Ramos (cell line): ENCODE measurements around the gene GNPAT.

Experiments
- in situ Hi-C: fragments of 300-500 bp; cut with MboI; formaldehyde crosslinking; loops from one replicate; pipeline ENCODE4 v1.14.3; 2022; ENCODE audit warnings: low sequenced_read_pairs; ENCODE audit not compliant: unreplicated experiment

The GNPAT gene

DNA sequence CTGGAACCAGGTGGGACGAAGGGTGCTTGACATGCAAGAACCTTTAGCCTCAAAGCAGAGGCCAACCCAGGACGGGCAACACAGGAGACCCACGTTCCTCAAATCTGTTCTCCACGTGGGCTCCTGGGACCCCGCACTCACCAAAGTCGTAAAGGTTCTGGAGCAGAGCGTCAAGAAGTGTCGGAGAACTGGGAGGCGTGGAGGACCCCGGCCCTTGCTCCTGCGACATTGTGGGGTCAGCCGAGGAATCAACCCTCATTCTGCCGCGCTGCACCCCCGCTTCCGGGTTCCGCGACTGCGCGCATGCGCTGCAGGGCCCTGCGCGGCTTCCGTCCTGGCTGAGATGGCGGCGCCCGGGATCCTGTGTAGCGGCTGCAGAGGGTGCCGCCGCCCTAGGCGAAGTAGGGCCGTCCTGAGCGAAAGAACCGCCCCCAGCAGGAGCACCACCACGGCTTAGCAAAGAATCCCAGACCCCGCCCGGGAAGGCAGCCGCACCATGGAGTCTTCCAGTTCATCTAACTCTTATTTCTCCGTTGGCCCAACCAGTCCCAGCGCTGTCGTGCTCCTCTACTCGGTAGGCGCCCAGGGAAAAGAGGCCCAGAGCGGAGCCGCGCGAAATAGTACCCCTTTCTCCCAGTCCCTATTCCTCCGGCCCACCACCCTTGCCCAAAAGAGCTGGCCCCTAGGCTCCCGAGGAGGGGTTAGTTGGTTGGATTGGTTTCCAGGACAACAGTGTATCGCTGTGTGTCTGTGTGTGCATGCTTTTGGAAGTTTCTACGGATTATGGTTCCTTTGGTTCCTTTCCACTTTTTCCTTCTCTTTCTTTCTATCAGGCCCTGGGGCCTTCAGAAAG is at the start of gene GNPAT:
Gene GNPAT (plus strand): TSS at position 330 of the 853 bp plus-strand sequence. CDS start 167 bp downstream, at position 497.
- in situ Hi-C loops = no loop called here

- in situ Hi-C loops = no loop called here
These were observed 48.3 kb upstream of the GNPAT start for GRCh38 chr1:231192620-231193163.

- in situ Hi-C loops = no loop called here
These were observed 47.2 kb upstream of the GNPAT start for GRCh38 chr1:231193710-231194340.

DNA sequence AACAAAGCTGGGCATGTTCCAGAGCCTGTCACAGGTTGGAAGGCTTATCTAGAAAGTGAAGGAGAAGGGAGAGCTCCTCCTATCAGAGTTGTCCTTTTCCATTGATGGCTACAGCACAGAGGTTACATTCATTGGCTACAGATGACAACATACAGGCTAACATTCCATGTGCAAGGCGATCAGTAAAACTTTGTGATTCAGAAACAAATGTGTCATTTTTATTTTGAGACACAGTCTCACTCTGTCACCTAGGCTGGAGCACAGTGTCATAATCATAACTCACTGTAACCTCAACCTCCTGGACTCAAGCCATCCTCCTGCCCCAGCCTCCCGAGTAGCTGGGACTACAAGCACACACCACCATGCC is 46.6 kb upstream of the GNPAT start:
- in situ Hi-C loops = no loop called here

- in situ Hi-C loops = no loop called here
These were observed 46.0 kb upstream of the GNPAT start for GRCh38 chr1:231194843-231195516.

GRCh38 chr1:231196307-231196706 is 44.7 kb upstream of the GNPAT start:
- in situ Hi-C loops = no loop called here

GRCh38 chr1:231196728-231197127 is 44.3 kb upstream of the GNPAT start:
- in situ Hi-C loops = no loop called here

DNA sequence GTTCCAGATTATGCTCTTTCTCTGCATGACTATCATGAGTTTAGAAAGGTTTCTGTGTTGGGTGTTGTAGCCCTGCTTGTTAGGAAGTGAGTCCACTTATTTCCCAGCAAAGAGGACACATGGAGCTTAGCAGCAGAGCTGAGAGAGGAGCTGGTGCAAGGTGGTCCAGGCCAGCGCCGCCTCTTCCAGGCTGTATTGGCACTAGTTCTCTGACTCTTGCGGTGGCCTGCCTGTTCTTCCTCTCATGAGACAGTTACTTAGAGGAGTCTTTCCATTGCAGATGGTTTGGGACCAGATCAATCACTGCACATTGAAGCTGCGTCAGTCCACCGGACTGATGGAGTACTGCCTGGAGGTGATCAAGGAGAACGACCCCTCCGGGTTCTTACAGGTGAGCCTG is 41.1 kb upstream of the GNPAT start:
- in situ Hi-C loops = loop anchor here (25.0 kb wide), 1 partner anchor 288 kb away; no protein-coding TSS in a partner anchor

- in situ Hi-C loops = loop anchor here (25.0 kb wide), 1 partner anchor 288 kb away; no protein-coding TSS in a partner anchor
These were observed 40.5 kb upstream of the GNPAT start for GRCh38 chr1:231200388-231201031.

DNA sequence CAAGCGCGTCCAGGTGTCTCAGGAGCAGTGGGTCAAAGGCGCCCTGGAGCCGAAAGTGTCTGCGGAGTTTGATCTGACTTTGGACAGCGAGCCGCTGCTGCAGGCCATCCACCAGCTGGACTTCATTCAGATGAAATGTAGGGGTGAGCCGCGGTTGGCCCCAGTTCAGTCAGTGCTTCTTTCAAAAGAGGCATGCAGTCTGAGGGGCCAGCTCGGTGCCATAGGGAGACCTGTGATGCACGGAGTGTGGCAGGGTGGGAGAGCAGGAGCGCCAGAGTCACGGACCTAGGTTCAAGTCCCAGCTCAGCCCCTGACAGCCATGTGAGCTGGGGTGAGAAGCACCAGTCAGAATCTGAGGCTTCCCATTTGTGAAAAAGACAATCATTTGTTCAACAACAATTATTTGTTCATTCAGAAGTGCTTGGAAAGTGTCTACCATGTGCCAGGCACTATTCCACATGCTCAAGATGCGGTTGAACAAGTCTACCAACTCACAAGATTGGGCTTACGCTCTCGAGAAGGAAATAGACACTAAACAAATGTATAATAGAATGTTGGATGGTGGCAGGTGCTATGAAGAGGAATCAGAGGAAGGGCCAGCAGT is 39.5 kb upstream of the GNPAT start:
- in situ Hi-C loops = loop anchor here (25.0 kb wide), 1 partner anchor 289 kb away; no protein-coding TSS in a partner anchor

DNA sequence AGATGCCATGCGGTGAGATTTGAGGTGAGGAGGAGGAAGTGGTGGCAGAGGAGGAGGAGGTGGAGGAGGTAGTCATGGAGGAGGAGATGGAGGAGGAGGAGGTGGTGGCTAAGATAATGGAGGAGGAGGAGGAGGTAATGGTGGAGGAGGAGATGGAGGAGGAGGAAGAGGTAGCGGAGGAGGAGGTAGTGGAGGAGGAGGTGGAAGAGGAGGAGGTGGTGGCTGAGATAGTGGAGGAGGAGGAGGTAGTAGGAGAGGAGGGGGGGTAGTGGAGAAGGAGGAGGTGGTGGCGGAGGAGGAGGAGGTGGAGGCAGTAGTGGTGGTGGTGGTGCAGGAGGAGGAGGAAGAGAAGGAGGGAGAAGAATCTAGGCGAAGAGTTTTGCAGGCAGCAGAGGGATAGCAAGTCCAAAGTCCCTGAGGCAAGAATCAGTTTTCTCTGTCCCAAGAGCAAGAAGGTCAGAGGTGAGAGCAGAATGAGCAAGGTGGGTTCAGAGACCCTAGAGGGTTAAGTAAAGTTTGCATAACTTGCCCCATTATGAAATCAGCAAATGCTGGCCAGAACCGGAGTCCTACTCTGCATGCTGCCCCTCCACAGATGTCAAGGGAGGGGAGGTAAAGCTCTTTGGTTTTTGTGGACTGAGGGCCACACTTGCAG is 38.9 kb upstream of the GNPAT start:
- in situ Hi-C loops = loop anchor here (25.0 kb wide), 1 partner anchor 290 kb away; no protein-coding TSS in a partner anchor

- in situ Hi-C loops = loop anchor here (25.0 kb wide), 1 partner anchor 291 kb away; no protein-coding TSS in a partner anchor
These were observed 37.6 kb upstream of the GNPAT start for GRCh38 chr1:231203259-231204057.

GRCh38 chr1:231206856-231207255 is 34.2 kb upstream of the GNPAT start:
- in situ Hi-C loops = loop anchor here (25.0 kb wide), 1 partner anchor 295 kb away; no protein-coding TSS in a partner anchor

DNA sequence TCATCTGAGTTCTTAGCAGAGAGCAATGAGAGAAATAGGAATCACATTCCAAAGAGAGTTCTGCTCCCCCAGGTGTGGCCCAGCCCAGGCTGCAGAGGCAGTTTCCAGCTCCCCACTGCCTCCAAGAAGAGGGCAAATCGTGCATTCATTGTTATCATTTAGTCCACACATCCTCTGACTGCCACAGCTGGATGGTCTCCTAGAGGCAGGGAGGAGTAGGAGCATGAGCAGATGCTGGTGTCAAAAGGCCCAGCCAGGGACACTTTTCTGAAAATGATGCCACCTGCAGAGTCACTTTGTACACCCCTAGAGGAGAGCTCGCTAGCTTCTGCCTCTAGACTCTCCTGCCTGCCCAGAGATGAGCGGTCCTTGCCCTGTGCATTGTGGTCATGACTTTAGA is 33.6 kb upstream of the GNPAT start:
- in situ Hi-C loops = loop anchor here (25.0 kb wide), 1 partner anchor 295 kb away; no protein-coding TSS in a partner anchor

- in situ Hi-C loops = loop anchor here (25.0 kb wide), 1 partner anchor 297 kb away; no protein-coding TSS in a partner anchor
These were observed 32.0 kb upstream of the GNPAT start for GRCh38 chr1:231208980-231209379.

- in situ Hi-C loops = loop anchor here (25.0 kb wide), 1 partner anchor 297 kb away; no protein-coding TSS in a partner anchor
These were observed 31.5 kb upstream of the GNPAT start for GRCh38 chr1:231209531-231209930.

- in situ Hi-C loops = loop anchor here (25.0 kb wide), 1 partner anchor 298 kb away; no protein-coding TSS in a partner anchor
These were observed 30.9 kb upstream of the GNPAT start for GRCh38 chr1:231210126-231210525.
